HG03175 (cell line): ENCODE results near the gene SLC34A1.
"Not testable (repeated sequence)": the region's sequence is repeated elsewhere in the genome, so short reads cannot be mapped to it uniquely, and the experiment has no call there.

Source experiments
- ATAC-seq: cut with Tn5 transposase; IDR thresholded peaks from one replicate; pipeline ENCODE4 v1.9.1; 2021; ENCODE audit warnings: mild to moderate bottlenecking, moderate library complexity; ENCODE audit not compliant: unreplicated experiment

The SLC34A1 gene

DNA sequence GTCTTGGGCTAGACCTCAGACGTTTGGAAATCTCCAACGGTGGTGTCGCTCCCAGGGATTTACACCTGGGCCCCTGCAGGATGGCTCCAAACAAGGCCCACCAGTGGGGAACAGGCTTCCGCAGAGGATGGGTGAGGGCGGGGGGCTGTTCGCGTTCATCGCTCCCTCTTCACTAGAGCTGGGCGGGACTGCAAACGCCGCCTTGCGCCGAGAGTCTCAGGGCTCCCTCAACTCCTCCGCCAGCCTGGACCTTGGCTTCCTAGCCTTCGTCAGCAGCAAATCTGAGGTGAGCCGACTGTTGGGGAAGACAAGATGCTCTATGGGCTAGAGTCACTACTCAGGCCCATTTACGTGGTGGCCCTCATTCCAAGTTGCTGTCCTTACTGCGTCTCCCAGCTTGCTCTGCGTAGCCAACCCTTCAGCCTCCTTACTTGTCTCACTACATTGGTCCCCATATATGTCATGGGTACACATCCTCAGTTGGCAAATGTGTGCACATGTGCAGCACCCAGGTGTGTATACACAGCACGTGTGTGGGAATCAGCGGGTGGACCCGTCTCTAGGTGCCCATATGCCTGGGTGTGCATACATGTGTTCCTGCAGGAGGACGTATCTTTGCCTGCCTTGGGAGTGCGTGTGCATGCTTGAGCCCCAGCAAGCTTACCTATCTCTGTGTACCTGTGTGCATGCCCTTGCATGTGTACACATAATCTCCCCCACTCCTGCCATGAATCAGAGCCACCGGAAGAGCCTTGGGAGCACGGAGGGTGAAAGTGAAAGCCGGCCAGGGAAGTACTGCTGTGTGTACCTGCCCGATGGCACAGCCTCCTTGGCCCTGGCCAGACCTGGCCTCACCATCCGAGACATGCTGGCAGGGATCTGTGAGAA is 16.0 kb upstream of the SLC34A1 start:
- ATAC-seq, result no peak

DNA sequence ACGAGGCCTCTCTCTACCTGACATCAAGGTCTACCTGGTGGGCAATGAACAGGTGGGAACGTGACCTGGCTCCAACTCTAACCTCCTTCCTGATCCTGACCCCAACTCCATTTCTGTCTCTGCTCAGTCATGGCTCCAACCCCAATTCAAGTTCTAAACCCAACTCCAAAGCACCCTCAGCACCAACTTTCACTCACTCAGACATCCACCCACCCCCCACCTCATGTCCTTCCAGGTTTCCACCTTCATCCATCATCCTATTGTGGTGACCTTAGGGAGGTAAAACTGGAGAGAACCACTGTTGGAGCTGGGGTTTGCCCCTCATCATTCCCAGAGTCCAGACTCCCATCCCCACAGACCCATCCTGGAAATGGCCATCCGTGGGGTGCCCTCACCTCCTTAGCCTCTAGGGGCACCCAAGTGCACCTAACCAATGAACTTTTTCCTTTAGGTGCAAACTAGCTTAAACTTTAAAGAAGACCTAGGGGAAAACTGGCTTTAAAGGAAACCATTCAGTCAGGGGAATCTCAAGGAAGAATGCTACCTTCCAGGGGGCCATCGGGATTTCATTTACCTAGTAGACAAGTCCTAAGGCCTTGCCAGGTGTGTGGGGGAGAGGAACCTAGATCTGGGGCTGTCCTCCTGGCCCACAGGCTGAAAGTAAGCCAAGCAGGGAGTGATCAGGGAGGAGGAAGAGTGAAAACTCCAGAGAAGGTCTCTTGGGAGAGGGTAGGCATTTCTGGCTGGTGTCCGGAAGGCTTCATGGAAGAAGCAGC is 15.2 kb upstream of the SLC34A1 start:
- ATAC-seq, result no peak

DNA sequence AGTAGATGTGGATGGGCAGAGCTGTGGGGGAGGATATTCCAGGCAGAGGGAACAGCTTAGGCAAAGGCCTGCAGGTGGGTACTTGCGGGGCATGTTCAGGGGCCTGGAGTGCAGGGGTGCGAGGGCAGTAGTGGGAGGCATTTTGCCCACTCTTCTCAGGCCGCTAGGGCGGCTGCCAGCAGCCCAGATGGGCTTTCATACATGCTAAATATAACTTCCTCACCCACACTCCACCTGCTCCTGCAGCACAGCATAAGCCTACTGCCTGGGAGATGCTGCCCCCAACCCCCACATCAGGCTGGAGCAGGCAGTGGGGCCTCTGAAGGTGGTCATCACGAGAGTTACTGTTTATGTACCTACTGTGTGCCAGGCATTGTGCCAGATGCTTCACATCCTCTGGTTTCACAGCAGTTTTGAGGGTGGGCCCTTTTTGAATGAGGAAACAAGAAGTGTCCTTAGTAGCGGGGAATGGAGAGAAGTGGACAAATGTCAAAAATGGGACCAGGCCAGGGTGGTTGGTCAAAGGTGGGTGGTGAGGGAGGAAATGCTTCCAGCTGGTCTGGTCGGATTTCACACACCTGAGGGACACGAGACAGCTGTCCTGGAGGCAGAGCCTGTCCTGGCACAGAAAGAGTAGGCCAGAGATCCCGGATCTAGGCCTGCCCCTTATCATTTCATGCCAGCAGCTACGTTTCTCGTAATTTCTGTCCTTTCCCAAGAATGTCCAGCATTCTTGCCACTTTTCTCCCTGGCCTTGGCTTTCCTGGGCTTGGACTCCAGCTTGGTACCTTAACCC is 14.4 kb upstream of the SLC34A1 start:
- ATAC-seq, result no peak

DNA sequence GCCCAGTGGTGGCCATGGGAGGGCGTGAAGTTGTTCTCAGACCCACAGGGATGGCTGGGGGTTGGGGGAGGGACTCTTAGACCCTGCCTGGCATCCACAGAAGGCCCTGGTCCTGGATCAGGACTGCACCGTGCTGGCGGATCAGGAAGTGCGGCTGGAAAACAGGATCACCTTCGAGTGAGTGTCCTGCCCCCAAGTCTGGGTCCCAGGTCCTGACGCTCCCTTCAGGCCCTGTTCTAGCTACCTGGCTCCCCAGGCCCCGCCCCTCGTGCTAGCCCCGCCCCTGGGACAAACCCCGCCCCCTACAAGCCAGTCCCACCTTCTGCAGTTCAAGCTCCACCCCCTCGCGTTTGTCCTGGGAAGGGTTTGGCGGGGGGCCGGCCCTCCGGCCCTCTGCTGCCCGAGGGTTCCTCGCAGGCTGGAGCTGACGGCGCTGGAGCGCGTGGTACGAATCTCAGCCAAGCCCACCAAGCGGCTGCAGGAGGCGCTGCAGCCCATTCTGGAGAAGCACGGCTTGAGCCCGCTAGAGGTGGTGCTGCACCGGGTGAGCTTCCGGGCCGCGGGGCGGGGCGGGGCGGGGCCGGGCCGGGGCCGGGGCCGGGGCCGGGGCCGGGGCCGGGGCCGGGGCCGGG is 13.6 kb upstream of the SLC34A1 start:
- ATAC-seq, result no peak

DNA sequence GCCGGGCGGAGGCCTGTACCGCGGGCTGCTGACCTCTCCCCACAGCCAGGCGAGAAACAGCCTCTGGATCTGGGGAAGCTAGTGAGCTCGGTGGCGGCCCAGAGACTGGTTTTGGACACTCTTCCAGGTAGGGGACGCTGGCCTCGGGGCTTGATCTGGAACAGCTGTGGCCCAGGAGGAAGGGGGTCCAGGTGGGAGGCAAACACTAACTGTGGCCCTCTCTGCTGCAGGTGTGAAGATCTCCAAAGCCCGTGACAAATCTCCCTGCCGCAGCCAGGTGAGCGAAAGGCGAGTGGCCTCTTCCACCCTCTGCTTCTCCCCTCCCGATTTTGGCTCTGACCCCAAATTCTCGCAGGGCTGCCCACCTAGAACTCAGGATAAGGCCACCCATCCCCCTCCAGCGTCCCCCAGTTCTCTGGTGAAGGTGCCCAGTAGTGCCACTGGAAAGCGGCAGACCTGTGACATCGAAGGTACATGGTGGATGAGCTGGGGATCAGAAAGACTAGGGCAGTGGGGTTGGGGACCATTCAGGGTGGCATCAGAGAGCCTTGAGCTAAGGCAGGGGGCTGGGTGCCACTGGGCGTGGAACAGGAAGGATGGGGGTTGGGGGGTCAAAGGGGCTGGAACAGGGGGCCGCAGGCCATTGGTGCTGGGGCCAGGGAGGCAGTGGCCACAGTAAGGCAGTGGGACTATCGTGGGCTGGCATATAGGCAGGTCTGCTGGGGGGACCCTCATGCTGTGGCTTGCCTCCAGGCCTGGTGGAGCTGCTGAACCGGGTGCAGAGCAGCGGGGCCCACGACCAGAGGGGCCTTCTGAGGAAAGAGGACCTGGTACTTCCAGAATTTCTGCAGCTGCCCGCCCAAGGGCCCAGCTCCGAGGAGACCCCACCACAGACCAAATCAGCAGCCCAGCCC is 12.9 kb upstream of the SLC34A1 start:
- no peak for ATAC-seq

DNA sequence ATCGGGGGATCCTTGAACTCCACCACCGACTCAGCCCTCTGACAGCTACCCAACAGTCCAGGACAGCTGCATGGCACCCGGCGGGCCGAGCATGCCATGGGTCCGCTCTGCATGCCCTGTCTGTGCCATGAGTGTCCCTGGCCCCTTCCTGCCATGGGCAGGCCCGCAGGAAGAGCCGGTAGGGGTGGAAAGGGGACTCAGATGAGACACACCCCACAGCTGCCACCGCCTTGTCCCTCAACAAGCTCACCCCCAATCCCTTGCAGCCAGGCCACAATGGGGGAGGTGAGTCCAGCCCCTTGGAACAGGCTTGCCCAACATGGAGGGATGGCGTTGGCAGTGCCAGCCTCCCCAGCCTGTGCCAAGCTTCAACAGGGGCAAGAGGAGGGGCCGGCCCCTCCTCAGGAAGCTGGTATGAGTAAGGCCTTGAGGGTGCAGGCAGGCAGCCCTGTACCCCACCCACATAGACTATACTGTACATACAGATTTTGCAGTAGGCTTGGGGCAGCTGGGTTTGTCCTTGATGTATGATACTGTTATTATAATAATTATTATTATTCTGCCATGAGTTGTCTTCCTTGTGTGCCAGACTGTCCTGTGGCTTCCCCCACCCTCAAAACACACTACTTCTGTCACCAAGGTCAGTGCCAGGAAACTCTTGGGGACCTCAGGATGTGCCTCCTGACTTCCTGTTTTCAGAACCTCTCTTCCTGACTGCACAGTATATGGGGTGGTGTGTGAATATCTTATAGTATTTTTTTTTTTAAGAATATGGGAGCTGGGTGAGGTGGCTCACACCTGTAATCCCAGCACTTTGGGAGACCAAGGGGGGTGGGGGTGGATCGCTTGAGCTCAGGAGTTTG is 12.0 kb upstream of the SLC34A1 start:
- no peak for ATAC-seq

DNA sequence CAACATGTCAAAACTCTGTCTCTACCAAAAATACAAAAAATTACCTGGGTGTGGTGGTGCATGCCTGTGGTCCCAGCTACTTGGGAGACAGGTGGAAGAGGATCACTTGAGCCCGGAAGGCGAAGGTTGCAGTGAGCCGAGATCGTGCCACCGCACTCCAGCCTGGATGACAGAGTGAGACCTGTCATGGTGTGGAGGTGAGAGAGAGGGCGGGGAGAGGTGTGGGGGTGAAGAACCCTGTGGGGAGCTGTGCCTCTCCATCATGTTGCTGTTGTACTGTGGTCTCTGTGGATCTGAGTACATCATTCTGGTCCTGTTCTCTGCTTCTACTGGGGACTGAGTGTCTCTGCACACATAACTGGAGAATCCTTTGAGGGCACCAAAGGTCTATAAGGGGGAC is 11.3 kb upstream of the SLC34A1 start:
- no peak for ATAC-seq

DNA sequence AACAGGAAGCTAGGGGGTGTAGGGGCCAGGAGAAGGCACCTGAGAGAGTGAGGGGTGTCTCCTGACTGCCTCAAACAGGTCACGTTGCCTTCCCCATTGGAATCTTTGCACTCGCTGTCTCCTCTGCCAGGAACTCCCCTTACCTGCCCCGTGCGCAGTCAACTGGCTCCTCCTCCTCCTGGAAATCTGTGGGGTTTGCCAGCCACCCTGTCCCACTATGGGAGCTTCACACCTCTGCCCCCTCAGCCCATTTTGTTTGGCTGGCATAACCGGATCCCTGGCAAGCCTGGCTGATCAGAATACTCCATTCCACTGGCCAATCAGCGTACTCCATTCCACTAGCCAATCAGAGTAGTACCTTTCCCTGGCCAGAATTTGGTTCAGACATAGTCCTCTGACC is 10.4 kb upstream of the SLC34A1 start:
- ATAC-seq, result no peak

DNA sequence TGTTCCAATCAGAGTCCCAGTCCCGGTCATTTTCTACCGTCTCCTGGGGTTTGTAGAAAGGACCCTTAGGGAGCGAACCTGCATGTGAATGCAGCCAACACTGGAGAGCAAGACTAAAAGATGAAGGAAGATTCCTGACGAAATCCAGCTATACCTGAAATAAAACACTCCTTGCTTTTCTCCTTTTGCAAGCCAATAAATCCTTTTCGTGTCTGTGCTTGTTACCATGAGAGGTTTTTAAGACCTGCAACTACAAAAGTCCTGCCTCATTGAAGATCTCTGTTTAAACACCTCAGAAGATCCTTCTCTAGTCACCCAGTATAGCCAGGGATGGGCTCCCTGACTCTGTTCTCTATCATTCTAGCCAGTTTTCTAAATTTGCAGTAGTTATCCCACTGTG is 10.0 kb upstream of the SLC34A1 start:
- no peak for ATAC-seq

DNA sequence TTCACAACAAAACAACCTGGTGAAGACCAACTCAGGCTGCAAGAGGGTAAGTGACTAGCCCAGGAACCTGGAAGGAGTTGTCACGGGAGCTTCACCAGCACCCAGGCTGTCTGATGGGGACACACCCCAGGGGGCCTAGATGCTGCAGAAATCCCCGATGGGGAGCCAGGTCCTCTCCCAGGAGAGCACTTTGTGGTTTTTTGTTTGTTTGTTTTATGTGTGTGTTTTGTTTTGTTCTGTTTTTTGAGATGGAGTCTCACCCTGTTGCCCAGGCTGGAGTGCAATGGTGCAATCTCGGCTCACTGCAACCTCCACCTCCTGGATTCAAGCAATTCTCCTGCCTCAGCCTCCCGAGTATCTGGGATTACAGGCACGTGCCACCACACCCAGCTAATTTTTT is 8.7 kb upstream of the SLC34A1 start:
- not testable (repeated sequence) for ATAC-seq

DNA sequence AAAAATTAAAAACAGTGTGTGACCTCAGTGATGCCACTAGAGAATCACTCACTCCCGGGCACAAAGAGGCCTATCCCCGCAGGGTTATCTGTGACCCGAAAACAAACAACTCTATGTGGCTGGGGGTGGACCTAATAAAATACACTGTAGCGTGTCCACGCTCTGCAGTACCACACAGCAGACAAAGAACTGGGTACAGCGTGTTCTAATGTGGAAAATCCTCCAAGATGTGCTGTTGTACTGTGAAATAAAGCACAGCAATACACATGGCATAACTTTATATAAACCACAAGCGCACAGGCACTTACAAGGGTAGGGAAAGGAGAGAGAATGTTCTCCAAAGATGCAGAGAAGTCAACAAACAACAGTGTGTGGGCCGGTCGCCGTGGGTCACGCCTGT is 8.1 kb upstream of the SLC34A1 start:
- ATAC-seq, result no peak

DNA sequence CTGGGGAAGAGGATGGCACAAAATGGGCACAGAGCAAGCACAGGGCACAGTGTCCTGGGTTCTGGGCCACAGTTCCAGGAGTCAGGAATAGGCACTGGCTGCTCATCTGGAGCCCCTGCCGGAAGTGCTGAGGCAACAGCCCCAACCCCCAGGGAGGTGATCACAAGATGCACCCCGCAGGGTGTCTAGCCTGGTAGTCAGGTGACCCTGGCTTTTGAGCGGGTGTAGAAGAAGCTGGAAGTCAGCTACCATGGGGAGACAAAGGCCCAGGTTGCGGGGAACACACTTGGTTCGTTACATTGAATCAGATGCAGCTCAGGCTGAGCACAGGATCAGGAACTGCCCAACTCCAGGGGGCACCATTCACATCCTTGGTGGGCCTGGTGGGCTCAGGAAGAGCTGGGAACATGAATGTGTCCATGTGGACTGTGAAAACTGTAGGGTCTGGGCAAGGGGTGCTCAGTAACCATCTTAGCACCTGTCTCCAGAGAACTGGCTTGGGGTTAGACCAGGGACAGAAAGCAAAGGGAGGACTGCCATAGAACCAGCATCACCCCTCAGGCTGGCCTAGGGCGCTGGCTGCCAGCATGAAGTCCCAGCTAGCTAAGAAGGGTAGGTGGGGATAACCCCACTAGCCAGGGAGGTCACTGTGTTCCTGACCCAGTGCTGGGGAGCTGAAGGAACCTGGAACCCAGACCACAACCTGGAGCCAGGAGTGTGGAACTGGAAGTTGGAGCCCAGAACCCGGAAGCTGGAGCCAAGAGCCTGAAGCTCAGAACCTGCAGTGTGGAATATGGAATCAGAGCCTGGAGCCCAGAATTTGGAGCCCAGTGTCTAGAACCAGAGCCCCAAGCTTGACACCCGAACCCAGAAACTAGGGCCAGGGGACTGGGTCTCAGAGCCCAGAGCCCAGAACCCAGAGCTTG is 6.1 kb upstream of the SLC34A1 start:
- no peak for ATAC-seq

DNA sequence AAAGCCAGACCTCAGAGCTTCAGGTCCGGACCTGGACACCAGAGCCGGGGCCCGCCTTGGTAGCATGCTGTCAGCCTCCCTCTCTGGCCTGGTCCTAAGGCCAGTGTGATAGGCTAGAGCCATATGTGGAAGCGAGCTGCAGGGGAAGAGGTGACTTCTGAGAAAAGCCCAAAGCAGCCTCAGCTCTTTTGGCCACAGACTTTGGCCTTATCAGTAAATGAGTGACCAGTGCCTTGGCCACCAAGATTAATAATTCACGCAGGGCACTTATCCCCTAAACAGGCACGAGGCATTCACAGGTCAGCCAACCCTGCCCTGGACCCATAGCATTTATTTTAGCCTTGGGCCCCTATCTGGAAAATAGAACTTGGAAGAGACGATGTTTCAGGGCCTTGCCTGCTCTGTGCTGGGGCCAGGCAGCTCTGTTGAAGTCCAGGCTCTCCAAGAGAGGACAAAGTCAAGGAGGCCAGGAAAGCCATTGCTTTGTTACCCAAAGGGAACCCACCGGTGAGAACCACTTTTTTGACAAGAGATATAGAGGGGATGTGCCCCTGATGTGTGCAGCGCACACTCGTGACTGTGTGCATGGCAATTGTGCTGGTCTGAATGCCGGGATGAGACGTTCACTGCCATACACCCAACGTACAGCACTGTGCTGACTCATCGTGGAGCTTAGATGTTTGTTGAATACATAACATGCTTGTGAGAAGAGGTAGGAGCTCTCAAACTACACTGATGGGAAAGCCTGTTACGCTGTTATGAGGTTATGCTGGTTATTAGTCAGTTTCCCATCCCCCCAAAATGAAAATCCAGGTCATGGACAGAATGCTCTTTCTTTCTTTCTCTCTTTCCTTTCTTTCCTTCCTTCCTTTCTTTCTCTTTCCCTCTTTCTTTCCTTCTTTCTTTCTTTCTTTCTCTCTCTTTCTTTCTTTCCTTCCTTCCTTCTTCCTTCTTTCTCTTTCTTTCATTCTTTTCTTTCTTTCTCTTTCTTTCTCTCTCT is 5.0 kb upstream of the SLC34A1 start:
- ATAC-seq, result peak; percentile 54

DNA sequence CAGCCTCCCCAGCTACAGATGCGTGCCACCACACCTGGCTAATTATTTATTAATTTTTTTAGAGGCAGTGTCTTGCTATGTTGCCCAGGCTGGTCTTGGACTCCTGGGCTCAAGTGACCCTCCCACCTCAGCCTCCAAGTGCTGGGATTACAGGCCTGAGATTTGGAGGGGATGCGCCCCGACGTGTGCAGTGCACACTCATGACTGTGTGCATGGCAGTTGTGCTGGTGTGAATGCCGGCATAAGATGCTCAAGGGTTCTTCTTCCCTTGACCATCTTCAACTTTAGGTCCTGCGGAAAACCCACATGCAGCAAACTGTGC is 3.5 kb upstream of the SLC34A1 start:
- no peak for ATAC-seq

DNA sequence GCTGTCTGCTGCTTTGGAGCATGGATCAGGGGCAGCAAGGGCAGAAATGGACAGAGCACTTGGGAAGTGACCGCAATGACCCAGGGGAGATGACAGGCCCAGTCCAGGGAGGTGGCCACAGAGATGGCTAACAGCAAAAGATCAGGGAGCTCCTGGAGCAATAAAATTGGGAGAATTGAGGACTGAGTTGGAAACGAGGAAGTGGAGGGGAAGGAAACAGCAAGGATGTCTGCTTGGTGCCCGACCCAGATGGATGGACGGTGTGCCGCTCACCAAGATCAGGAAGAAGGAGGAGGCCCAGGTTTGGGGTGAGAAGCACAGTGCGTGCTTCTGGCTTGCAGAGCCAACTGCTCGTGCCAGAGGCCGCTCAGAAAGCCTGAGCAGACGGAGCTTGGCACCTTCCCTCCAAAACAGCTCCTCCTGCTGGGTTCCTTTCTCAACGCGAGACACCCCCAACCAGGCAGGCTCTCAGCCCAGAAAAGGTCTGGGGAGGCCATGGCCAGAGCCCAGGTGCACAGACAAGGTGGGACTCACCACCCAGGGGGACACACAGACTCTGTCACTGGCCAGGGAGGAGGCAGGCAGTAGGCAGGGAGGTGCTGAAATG is 1.7 kb upstream of the SLC34A1 start:
- no peak for ATAC-seq

DNA sequence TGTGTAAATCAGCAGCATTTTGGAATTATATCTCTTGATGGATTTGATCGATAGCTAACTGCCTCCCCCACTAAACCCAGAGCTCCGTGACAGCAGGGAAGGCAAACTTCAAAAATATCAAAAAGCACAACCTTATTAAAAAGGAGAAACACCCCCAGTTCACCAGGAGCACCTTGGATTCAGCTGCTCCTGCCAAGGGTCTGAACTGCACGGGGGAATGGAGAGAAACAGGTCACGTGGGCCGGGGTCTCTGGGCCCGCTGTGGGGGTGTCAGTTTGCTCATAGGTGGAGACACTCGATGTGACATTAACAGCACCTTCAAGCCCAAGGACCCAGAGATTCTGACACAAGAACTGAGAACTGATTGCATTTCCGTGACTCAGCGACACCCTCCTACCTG is 1.1 kb upstream of the SLC34A1 start:
- no peak for ATAC-seq
